Progenitor cell of endocrine pancreas (in vitro differentiated cells): ENCODE results near the gene CD300C. TPM values are rescaled to one million over a fixed set of nuclear protein-coding genes. Genes with fewer than 3 reads are reported as not detected.

ENCODE experiments used
- DNase-seq: peaks from one replicate; pipeline ENCODE4 v3.0.0; 2021; ENCODE audit warnings: low spot score; ENCODE audit not compliant: unreplicated experiment
- H3K27ac Mint-ChIP-seq: 2 replicates; pipeline ENCODE4 v1.8.0; 2021; ENCODE audit warnings: mild to moderate bottlenecking, moderate library complexity, mixed read lengths
- H3K27me3 Mint-ChIP-seq: 2 replicates; pipeline ENCODE4 v1.8.0; 2021; ENCODE audit warnings: mixed read lengths
- H3K36me3 Mint-ChIP-seq: 2 replicates; pipeline ENCODE4 v1.8.0; 2022; ENCODE audit warnings: mixed read lengths; ENCODE audit not compliant: insufficient read depth
- H3K4me1 Mint-ChIP-seq: 2 replicates; pipeline ENCODE4 v1.8.0; 2021; ENCODE audit warnings: low read depth, mixed read lengths
- H3K4me3 Mint-ChIP-seq: 2 replicates; pipeline ENCODE4 v1.8.0; 2021; ENCODE audit warnings: low read depth, mild to moderate bottlenecking, moderate library complexity, mixed read lengths
- H3K9me3 Mint-ChIP-seq: 2 replicates; pipeline ENCODE4 v1.8.0; 2021; ENCODE audit warnings: low read depth, mixed read lengths
- CTCF ChIP-seq: fragments of 200-600 bp; sonication (generic); IDR thresholded peaks from one replicate; pipeline ENCODE4 v1.5.0; 2021; ENCODE audit warnings: antibody characterized with exemption, mild to moderate bottlenecking; ENCODE audit not compliant: unreplicated experiment
- total RNA-seq: library from RNA; stranded (reverse); gene quantifications from 2 replicates; pipeline ENCODE4 v1.2.1, GENCODE V29; 2021

The CD300C gene
- total RNA-seq, 1 donor from 2014 or later: not detected

- no peak overlapping the region for H3K4me3 Mint-ChIP-seq
- H3K27me3 Mint-ChIP-seq: peaks cover 40% of the 10 kb centered on the region
- no peaks in the 10 kb centered on the region for H3K4me1 Mint-ChIP-seq
- H3K9me3 Mint-ChIP-seq: no peaks in the 10 kb centered on the region
- no peak overlapping the region for H3K27ac Mint-ChIP-seq
- no peaks in the 10 kb centered on the region for H3K36me3 Mint-ChIP-seq
- DNase-seq: no peak
- no peak for TF ChIP-seq CTCF
Observed at GRCh38 chr17:74525465-74525725, 20.5 kb downstream of the CD300C start.

- Mint-ChIP-seq H3K4me1 (no peaks in the 10 kb centered on the region), H3K27me3 (peaks cover 37% of the 10 kb centered on the region), H3K9me3 (no peaks in the 10 kb centered on the region), H3K36me3 (no peaks in the 10 kb centered on the region), H3K27ac (no peak overlapping the region), H3K4me3 (no peak overlapping the region)
- TF ChIP-seq CTCF: no peak
- no peak for DNase-seq
Observed at GRCh38 chr17:74524653-74525464, 21.1 kb downstream of the CD300C start.

DNA sequence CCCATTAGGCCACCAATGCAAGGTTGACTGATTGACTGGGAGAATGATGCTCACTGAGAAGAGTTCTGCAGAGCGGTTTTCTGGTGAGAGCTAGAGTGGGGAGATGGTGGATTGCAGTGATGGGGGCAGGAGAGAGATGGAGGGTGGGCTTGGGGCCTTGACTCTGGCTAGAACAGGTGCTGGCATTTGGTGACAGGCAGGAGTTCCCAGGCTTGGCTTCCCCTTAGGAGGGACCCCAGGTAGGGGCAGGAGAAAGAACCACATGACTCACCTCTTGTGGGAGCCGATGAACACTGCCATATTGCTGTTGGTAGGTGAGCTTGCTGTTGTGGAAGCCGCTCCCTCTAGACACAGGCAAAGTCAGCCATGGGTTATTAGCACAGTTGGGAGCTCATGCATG, 22.6 kb downstream of the CD300C start:
- DNase-seq: no peak
- Mint-ChIP-seq H3K27ac (no peak overlapping the region), H3K4me3 (no peak overlapping the region), H3K27me3 (peaks cover 28% of the 10 kb centered on the region), H3K9me3 (peaks cover 3% of the 10 kb centered on the region), H3K4me1 (no peaks in the 10 kb centered on the region), H3K36me3 (peaks cover 2% of the 10 kb centered on the region)
- no peak for TF ChIP-seq CTCF

DNA sequence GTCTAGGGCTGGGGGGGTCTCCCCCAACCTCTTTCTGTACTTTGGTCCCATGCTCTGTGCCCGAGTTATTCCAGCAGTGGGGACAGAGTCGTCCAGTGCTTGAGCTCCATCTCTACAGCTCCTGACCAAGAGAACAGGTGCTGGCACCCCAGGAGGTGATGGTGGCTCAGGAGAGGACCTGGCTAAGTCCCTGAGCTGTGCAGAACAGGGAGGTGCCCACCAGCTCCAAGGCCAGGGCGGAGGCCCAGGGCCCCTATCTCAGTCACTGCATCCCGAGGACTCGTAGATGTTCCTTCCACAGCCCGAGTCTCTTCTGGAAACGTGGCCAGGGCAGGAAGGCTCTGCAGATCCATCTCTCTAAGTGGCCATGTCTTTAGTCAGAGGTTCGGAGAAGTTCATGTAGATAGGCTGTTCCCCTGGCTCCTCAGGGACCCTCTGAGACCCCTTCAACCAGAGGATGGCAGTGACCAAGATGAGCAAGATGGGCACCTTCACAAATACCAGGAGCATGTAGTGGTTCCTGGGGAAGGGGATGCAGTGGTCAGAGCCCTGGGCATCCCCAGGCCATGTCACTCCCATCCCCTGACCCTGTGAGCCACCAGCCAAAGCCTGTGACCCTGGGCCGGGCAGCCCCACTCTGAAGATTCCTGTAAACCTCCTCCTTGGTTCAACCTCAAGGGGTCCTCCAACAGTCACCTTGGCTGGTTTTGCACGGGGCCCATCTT, 23.4 kb downstream of the CD300C start:
- no peak overlapping the region for H3K4me3 Mint-ChIP-seq
- no peaks in the 10 kb centered on the region for H3K4me1 Mint-ChIP-seq
- H3K27ac Mint-ChIP-seq: no peak overlapping the region
- no peak for TF ChIP-seq CTCF
- H3K36me3 Mint-ChIP-seq: peaks cover 2% of the 10 kb centered on the region
- no peak for DNase-seq
- H3K27me3 Mint-ChIP-seq: peaks cover 26% of the 10 kb centered on the region
- H3K9me3 Mint-ChIP-seq: peaks cover 3% of the 10 kb centered on the region

GRCh38 chr17:74521701-74522201, 24.2 kb downstream of the CD300C start:
- no peak for TF ChIP-seq CTCF
- Mint-ChIP-seq H3K4me3 (no peak overlapping the region), H3K27me3 (peaks cover 21% of the 10 kb centered on the region), H3K4me1 (no peaks in the 10 kb centered on the region), H3K27ac (no peak overlapping the region), H3K9me3 (peaks cover 3% of the 10 kb centered on the region), H3K36me3 (peaks cover 2% of the 10 kb centered on the region)
- no peak for DNase-seq
